Neutrophil (primary cell): ENCODE measurements around the gene RAC3.

ENCODE experiments used
- H3K27ac ChIP-seq: fragments of 200-600 bp; sonication (generic); 2 replicates; pipeline ENCODE4 v1.5.1; 2016; ENCODE audit warnings: mild to moderate bottlenecking, moderate library complexity
- H3K27me3 ChIP-seq: fragments of 200-600 bp; sonication (generic); 2 replicates; pipeline ENCODE4 v1.6.0; 2016; ENCODE audit warnings: mild to moderate bottlenecking
- H3K36me3 ChIP-seq: fragments of 200-600 bp; sonication (generic); 2 replicates; pipeline ENCODE4 v1.5.1; 2017
- H3K4me1 ChIP-seq, 2 experiments: fragments of 200-600 bp in 1 of 2; sonication (generic) in 1 of 2; 1 replicate in 1 of 2; 2 replicates in 1 of 2; pipeline versions ENCODE4 v1.5.1 to v1.6.1; 2013 to 2016; ENCODE audit warnings: low read depth in 1 of 2, low read length in 1 of 2, mild to moderate bottlenecking in 1 of 2, moderate library complexity in 1 of 2; ENCODE audit not compliant: control insufficient read depth in 1 of 2, insufficient read depth in 1 of 2
- H3K4me3 ChIP-seq, 2 experiments: fragments of 200-600 bp in 1 of 2; sonication (generic) in 1 of 2; 1 replicate in 1 of 2; 2 replicates in 1 of 2; pipeline ENCODE4 v1.5.1; 2013 to 2016; ENCODE audit warnings: low read depth in 1 of 2, low read length in 1 of 2, mild to moderate bottlenecking in 1 of 2, moderate library complexity in 1 of 2
- H3K9me3 ChIP-seq: fragments of 200-600 bp; sonication (generic); 2 replicates; pipeline ENCODE4 v1.5.1; 2016
- TF ChIP-seq, protein P1 (sequence below): fragments of 200-600 bp; sonication (generic); IDR thresholded peaks from 2 replicates; pipeline ENCODE4 v1.5.1; 2016; ENCODE audit warnings: antibody characterized with exemption

The RAC3 gene

DNA sequence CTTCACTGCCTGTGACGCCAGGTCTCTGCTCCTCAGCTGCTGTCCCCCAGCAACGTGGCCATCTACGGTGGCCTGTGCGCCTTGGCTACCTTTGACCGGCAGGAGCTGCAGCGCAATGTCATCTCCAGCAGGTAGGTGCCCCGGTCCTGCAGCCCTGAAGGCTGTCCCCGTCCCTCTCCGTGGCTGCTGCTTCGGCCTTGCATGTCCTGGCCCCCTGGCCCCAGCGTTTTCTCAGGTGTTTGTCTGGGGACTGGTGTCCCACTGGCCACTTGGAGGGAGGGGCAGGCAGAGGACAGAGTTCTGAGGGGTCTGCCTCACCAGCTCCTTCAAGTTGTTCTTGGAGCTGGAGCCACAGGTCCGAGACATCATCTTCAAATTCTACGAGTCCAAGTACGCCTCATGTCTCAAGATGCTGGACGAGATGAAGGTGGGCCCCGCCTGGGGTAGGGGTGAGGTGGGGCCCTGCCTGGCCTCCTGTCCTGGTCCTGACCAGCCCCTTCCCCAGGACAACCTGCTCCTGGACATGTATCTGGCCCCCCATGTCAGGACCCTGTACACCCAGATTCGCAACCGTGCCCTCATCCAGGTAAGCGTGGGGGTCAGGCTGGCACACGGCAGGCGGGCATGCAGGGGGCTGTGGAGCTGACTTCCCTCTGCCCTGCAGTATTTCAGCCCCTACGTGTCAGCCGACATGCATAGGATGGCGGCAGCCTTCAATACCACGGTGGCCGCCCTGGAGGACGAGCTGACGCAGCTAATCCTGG is 24.7 kb downstream of the RAC3 start:
- H3K9me3 ChIP-seq = no peaks in the 10 kb centered on the region
- no peaks in the 10 kb centered on the region for H3K27me3 ChIP-seq
- TF ChIP-seq, protein P1, sequence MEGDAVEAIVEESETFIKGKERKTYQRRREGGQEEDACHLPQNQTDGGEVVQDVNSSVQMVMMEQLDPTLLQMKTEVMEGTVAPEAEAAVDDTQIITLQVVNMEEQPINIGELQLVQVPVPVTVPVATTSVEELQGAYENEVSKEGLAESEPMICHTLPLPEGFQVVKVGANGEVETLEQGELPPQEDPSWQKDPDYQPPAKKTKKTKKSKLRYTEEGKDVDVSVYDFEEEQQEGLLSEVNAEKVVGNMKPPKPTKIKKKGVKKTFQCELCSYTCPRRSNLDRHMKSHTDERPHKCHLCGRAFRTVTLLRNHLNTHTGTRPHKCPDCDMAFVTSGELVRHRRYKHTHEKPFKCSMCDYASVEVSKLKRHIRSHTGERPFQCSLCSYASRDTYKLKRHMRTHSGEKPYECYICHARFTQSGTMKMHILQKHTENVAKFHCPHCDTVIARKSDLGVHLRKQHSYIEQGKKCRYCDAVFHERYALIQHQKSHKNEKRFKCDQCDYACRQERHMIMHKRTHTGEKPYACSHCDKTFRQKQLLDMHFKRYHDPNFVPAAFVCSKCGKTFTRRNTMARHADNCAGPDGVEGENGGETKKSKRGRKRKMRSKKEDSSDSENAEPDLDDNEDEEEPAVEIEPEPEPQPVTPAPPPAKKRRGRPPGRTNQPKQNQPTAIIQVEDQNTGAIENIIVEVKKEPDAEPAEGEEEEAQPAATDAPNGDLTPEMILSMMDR = no peak
- no peak overlapping the region for H3K27ac ChIP-seq
- no peak overlapping the region for H3K4me3 ChIP-seq
- peaks cover 9 to 13% of the 10 kb centered on the region in 2 experiments for H3K4me1 ChIP-seq
- peaks cover 76% of the 10 kb centered on the region for H3K36me3 ChIP-seq

DNA sequence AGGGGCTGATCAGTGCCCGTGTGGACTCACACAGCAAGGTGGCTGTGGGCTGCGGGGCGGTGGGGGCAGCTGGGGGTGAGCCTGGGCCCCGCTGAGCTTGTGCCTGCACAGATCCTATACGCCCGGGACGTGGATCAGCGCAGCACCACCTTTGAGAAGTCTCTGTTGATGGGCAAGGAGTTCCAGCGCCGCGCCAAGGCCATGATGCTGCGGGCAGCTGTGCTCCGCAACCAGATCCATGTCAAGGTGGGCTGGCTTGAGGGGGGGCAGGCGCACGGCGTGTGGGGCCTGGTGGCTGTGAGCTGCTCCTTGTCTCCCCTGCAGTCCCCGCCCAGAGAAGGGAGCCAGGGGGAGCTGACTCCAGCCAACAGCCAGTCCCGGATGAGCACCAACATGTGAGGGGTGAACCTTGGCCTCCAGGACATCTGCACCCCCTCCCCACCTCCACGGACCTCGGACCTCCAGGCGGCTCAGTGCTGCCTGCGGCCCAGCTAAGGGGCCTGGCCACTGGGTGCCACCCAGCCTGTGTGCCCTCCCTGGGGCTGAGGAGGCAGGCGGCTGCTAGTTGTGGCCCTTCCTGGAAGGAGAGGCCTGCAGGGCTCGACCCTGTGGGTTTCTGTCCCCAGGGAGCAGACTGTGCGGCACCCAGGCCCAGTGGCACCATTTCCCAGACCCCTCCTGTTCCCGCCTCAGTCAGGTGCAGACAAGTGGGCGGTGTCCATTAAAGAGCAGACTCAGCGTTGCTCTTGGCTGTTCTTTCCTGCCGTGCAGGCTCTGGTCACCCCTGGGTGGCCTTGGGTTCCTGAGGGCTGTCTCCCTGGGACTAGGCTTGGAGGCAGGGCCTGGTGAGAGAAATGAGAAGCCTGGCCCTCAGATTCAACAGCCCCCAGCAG is 25.5 kb downstream of the RAC3 start:
- Histone ChIP-seq H3K27me3 (no peaks in the 10 kb centered on the region), H3K9me3 (no peaks in the 10 kb centered on the region), H3K4me1 (peaks cover 9 to 12% of the 10 kb centered on the region in 2 experiments), H3K4me3 (no peak overlapping the region), H3K36me3 (peaks cover 84% of the 10 kb centered on the region), H3K27ac (no peak overlapping the region)
- TF ChIP-seq, protein P1 = no peak

DNA sequence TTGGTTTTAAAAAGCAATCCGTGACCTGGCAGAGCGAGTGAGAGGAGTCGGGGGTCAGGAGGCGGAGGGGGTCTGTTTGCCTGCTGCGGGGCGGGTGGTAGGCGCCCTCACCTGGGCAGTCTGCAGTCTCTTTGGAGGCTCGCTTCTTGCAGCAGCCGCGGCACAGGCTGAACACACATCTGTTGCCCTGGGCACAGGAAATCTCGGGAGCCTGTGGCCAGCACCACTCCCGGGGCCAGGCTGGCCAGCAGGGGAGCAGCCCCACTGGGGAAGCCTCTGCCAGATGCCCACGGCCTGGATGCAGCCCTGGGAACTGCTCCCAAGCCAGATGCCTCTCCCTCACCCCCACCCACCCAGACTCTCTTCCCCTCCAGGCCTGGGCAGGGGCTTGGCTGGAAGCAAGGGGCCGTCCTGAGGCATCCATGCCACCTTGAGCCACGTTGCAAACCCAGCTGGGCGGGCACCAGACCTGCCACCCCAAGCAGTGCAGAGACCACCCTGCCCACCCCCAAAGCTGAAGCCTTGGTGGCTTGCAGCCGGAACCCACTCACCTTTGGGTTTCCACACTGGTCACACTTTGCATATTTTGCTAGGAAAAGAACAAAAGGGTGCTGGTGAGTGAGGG is 26.9 kb downstream of the RAC3 start:
- H3K36me3 ChIP-seq = peaks cover 97% of the 10 kb centered on the region
- TF ChIP-seq, protein P1 = no peak
- H3K4me3 ChIP-seq = no peak overlapping the region
- H3K4me1 ChIP-seq = no peaks in the 10 kb centered on the region
- no peaks in the 10 kb centered on the region for H3K9me3 ChIP-seq
- no peaks in the 10 kb centered on the region for H3K27me3 ChIP-seq
- H3K27ac ChIP-seq = no peak overlapping the region

DNA sequence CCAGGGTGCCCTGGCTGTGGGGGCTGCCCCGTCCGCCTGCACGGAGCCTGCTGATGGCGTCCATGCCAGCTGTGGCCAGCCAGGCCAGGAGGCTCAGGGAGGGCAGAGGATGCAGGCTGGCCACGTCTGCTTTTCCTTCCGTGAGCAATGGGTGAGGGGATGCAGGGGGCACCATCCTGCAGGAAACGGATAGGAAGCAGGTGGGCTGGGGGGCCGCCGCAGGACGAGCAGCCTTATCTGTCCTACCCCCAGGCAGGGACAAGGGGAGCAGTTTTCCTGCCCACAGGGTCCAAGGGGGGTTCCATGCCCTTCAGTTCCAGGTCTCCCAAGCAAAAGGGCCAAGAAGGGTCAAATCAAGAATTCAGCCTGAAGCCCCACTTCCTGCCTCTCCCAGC is 27.4 kb downstream of the RAC3 start:
- no peaks in the 10 kb centered on the region for H3K9me3 ChIP-seq
- no peak overlapping the region for H3K27ac ChIP-seq
- H3K4me1 ChIP-seq = no peaks in the 10 kb centered on the region
- no peak overlapping the region for H3K4me3 ChIP-seq
- TF ChIP-seq, protein P1 = no peak
- peaks cover 97% of the 10 kb centered on the region for H3K36me3 ChIP-seq
- no peaks in the 10 kb centered on the region for H3K27me3 ChIP-seq

DNA sequence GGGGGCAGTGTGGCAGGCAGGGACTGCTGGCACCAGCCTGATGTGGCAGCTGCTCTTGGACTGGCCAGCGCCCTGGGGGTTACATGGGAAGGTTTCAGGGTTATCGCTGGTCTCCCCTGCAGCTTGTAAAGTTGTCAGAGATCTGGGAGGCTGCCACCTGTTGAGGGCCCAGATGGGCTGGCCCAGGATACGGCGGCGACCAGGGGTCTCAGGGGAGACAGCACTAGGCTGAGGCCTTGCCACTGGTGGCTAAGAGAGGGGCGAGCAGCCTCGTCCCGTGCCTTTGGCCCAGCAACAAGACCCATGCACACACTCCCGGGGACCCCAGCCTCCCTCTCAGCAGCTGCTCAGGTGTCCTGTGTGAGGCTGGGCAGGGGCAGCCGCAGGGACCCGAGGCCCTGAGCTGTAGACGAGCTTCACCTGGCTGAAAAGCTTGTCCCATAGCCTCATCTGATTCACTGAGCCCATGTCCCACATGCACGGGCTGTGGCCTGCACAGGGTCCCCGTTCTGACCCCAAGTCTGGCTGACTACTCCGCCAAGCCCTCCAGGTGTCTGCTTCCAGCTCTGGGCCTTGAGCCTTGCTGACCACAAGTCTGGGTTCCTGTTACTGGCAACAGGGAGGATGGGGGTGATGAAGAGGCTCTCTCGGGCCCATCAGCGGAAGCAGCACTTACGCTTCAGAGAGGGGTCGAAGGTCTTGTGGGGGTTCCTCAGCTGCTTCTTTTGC is 28.0 kb downstream of the RAC3 start:
- Histone ChIP-seq H3K4me1 (peaks cover 2 to 3% of the 10 kb centered on the region in 2 experiments), H3K36me3 (peaks cover 91% of the 10 kb centered on the region), H3K9me3 (no peaks in the 10 kb centered on the region), H3K4me3 (no peak overlapping the region), H3K27ac (no peak overlapping the region), H3K27me3 (no peaks in the 10 kb centered on the region)
- TF ChIP-seq, protein P1 = no peak
